HG03457 (cell line): ENCODE measurements around the gene OR4A15.

Experiments used
- ATAC-seq: cut with Tn5 transposase; IDR thresholded peaks from one replicate; pipeline ENCODE4 v1.9.1; 2021; ENCODE audit warnings: moderate number of reproducible peaks; ENCODE audit not compliant: unreplicated experiment

Gene OR4A15

DNA sequence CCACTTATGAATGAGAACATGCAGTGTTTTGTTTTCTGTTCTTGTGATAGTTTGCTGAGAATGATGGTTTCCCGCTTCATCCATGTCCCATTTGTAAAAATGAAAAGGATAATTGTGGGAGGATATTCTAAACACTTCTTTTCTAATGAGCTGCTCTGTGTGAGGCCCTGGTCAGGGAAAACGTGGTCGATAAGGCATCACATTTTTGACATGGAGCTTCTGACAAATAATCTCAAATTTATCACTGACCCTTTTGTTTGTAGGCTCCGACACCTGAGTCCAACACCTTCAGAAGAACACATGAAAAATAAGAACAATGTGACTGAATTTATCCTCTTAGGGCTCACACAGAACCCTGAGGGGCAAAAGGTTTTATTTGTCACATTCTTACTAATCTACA, at the start of gene OR4A15:
Gene OR4A15, plus strand, starts transcription at position 301 of the 400 bp plus-strand sequence. Its CDS starts 0 bp downstream, at position 301.
- no peak for ATAC-seq

DNA sequence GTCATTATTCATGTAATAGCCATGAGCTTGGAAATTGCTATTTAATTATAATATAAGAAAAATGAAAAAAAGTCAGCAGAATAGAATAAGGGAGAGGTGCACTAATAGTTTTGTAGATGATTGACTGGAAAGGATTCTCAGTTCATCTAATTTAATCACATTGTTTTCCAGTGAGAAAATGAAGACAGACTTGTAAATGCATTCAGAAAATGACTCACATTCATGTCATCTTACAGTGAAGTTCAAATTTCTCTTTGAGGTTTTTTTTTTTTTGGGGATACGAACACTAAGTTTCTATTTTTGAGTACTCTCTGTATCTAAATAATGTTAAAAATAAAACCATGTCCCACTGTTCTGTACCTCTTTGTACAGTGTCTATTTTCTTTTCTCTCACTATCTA, 43.3 kb upstream of the OR4A15 start:
- no peak for ATAC-seq

DNA sequence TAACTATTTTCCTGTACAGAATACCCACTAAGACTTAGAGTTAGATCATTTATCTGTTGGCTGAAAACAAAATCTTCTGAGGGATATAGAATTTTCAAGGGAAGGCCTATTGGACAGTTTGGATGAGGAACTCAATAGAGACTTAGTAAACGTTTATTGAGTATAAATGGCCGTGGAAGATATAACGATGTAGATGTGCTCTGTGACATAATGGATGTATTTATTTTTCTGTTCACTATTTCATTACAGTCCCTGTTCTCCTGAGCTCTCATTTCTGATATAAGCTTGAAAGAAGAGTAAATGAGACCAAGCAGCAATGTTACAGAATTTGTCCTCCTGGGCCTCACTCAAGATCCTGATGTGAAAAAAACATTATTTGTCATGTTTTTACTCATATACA, 24.9 kb upstream of the OR4A15 start, which contains the start of gene OR4A16:
Gene OR4A16, plus strand, starts transcription at position 301 of the 400 bp plus-strand sequence. Its CDS starts 0 bp downstream, at position 301.
- no peak for ATAC-seq

DNA sequence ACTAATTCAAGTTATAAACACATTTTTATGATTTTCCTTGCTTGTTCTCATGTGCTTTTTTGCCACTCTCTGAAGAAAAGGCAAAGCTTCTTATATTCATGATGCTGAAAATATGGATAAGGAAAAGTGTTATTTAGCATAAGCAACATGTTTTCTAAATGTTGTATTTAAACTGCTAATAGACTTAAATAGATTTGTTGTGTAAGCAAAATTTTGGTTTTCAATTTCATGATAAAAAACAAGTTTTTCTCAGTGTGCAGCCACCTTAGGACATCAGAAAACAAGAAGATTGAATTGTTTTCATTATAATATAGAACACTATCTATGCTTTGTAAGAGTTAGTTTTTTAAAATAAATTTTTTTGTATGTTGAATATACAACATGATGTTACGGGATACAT, 22.5 kb upstream of the OR4A15 start:
- no peak for ATAC-seq

DNA sequence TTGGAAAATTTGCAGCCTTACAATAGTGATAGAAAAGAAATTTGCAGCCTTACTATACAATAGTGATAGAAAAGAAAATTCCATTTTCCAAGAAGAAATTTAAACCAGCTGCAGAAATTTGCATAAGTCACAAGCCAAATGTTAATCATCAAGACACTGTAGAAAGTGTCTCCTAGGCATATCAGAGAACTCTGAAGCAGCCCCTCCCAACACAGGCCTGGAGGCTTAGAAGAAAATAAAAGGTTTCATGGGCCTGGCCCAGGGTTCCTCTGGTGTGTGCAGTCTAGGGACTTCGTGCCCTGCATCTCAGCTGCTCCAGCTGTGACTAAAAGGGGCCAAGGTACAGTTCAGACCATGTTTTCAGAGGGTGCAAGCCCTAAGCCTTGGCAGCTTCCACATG, 18.7 kb upstream of the OR4A15 start:
- no peak for ATAC-seq

DNA sequence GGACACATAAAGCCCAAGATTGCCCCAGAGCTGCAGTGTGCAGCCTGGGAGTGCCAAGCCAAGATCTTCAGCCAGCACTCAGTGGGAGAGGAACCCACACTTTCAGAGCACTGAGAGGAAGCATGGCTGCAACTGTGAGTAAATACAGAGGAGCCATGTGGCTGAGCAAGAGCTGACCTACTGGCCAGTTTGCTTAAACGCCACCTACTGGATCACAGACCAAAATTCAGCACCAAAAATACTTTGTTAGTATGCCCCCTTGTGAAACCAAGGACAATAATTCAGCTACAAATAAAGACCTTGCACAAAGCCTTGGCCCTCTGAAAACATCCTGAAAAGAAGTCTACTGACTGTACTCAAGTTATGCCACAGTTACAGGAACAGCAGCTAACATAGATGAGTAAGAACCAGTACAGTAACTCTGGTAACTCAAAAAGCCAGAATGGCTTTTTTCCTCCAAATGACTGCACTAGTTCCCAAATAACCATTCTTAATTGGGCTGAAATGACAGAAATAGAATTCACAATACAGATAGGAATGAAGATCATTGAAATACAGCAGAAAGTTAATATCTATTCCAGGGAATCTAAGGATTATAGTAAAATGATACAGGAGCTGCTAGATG, 10.1 kb upstream of the OR4A15 start:
- no peak for ATAC-seq

DNA sequence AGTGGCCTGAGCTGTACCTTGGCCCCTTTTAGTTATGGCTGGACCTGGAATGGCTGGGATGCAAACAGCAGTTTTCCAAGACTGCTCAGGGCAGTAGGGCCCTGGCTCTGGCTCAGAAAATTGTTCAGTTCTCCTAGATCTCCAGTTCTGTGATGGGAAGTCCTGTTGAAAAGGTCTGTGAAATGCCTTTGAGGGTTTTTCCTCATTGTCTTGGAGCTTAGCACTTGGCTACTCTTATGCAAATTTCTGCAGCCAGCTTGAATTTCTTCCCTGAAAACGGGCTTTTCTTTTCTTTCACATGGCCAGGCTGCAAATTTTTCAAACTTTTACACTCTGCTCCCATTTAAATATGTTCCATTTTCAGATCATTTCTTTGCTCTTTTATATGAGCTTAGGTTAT, 33.2 kb downstream of the OR4A15 start:
- no peak for ATAC-seq
